NCI-H82 treated with DMSO at 0.1 percent for 48 hours (cell line): ENCODE measurements around the gene FRMD1.

ENCODE experiments used
- DNase-seq: peaks from one replicate; lab custom pipeline; 2025; ENCODE audit not compliant: unreplicated experiment; lab: John Stamatoyannopoulos, UW

FRMD1 gene

DNA sequence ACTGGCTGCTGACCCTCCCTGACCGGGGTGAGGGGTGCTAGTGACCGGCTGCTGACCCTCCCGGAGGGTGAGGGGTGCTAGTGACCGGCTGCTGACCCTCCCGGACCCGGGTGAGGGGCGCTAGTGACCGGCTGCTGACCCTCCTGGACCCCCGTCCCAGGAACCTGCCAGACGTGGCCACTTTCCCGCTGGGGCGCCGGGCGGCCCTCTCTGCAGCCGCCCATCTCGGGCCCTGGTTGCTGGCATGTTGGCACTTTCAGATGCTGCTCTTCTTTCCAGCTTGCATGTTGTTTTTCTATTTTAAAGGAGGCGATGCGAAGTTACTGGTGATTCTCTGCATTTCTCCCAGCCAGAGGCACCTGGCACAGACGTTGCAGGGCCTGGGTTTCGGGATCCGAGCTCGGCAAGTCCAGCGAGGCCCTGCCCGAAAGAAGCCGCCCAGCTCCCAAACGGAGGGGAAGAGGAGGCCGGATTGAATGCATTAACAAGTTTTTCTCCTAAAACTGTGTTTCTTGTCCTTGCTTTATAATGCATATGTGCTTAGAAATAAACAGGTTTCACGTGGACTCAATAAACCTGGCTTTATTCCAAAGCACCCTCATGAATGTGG is 34.4 kb downstream of the FRMD1 start:
- DNase-seq, result no peak

DNA sequence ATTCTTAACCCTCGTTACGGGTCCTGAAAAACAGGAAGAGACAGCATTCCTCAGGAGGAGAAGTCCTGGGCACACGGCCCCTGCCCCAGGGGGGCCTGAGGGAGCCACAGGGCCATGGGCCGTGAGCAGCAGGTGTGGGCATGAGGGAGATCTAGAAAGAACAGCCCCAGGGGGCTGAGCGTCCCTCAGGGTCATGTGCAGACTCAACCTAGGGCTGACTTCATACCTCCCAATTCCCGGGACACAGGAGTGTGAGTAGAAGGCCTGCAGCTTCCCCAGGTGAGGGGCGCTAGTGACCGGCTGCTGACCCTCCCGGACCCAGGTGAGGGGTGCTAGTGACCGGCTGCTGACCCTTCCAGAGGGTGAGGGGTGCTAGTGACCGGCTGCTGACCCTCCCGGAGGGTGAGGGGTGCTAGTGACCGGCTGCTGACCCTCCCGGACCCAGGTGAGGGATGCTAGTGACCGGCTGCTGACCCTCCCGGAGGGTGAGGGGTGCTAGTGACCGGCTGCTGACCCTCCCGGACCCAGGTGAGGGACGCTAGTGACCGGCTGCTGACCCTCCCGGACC is 35.1 kb downstream of the FRMD1 start:
- DNase-seq, result no peak

DNA sequence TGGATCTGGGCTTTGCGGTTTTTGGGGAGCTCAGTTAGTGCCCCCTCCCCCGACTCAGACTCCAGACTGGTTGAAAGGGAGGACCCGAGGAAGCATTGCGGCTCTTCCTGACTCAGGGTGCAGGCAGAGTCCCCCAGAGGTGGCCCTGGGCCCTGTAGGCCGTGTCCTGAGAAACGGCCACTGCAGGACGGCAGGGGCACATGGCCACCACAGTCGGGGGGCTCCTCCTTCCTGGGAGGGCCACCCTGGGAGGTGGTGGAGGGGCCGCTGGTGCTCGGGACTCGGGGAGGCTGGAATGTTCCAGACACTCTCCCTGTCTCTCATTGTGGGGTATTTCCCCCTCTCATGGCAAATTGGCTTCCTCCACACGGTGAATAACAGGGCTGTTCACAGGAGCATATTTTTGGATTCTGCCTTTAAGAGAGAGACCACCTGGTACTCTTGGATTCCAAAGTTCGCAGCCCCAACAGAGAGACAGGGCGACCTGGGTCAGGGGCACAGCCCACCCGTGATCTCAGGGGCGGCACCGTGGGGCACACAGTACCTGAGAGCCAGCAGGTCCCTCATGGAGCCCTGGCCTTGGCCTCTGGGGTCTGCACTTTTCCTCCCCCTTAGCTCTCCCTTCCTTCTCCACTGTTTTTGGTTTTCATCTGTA is 35.7 kb downstream of the FRMD1 start:
- DNase-seq, result no peak

DNA sequence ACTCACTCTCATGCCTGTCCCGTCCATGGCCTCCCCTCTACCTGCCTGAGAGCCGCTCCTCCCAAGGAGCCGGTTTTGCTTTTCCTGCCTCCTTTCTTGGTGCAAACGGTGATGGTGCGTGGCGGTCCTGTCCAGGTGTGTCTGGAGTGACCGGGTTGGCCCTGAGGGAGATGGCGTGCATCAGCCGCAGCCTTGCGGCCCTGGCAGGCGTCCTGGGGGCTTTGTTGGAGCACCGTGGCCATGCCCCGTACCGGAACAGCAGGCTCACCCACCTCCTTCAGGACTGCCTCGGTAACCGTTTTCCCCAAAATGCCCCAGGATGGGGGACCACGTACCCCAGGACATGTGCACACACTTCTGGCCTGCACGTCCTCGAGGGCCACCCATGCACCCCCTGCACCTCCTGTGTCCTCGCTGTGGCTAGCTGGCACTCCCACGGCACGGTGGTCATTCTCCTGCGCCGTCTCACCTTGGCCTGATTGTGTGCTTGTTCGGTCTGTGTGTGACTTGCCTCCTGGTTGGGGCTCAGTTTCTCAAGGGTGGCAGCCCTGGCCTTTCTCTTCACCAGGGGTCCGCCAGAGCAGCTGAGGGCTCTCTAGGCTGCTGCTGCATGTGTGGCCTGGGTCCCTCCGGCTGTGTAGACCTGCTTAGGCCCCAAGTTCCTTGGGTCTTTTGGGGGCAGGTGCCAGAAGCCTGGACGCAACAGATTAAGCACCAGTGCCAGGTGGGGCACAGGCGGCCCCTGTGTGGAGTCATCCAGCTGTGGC is 36.4 kb downstream of the FRMD1 start:
- no peak for DNase-seq

DNA sequence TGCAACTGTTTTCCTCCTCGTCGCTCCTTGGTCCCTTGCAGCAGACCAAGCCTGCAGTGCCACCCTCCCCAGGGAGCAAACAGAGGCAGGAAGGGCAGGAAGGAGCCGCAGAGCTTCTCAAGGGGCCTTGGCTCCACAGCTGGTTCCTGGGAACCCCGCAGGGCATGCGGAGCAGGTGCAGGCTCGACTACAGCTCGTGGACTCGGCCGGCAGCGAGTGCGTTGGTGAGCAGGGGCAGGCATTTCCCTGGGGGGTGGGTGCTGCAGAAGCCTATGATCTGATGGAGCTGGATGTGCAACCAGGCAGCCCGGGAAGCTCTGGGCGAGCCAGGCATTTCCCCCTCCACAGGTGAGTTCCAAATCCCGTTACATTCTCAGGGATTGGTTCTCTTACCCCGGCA is 37.1 kb downstream of the FRMD1 start:
- no peak for DNase-seq

DNA sequence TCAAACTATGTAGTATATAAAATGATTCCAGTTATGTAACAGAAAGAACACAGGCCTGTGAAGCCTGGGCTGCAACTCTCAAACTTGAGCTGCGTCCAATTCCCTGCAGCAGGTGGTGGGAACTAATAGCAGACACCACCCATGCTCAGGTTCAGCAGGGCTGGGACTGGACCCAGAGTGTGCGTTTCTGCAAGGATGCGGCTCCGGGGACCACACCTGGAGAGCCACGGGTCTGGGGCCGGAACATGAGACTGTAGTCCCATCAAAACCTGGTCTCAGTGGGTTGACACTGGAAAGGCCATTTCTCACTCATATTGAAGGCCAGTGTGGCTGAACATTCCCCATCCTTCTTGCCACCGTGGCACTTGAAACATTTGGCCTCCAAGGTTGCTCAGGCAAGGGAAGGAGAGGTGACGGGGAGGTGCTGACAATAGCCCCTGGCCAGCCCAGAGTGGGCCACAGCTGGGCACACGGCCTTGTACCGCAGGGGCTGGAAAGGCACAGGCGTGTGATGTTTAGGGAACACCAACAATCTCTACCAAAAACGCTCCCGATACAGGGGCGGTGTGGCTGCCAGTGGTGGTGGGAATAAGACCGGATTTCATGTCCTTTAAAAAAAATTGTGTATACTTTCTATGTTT is 38.0 kb downstream of the FRMD1 start:
- no peak for DNase-seq

DNA sequence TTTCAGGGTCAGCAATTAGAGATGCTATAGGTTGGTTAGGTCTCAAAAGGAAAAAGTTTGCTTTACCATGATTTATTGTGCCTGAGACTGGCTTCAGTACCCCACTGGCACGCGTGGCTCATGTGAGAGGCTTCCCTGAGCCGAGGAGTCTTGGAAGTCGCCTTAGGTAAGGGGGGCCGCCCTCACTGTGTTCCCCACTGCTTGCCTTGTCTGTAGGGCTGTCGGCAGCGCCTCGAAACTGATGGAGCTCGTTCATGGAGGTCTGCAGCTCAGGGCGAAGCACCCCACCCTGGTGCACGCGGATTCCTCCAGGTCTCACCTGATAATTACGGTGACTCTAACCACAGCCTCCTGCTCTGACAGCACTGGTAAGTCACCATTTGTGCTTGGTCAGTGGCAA is 39.2 kb downstream of the FRMD1 start:
- no peak for DNase-seq

DNA sequence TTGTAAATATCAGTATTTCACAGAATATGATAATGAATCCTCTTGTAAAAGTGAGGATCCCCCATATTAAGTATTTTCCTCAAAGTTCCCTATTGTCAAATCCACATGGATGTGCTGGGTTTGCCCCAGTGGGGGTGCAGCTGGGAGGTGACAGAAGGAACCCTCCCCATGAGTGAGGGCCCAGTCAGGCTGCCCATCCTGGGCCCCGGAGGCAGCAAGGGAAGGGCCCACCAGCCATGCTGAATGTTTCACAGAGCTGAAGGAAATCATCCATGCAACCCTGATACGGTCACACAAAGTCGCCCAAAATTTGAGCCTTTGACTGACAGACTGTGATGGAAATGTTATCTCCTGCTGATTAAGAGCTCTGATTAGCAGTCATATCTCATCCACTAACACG is 39.7 kb downstream of the FRMD1 start:
- no peak for DNase-seq

DNA sequence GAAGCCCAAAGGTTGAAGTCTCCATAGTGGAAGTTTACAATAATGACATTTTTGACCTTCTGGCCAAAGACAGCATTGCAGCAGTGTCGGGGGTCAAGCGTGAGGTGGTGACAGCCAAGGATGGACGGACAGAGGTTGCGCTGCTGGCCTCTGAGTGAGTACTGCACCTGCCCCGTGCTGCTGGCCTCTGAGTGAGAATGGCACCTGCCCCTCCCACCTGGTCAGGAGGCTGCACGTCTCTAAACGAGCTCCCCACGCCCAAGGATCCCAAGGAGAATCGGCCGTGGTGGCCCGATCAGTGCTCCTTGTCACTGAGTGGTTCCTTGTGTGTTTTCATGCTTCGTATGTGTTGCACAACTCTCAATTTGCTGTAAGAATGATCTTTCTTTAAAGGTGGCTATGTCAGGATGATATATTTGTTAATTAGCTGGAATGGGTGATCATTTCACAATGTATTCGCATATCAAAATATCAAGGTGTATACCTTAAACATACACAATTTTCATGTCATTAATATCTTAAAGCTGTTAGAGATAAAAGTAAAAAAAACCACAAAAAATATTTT is 40.4 kb downstream of the FRMD1 start:
- DNase-seq, result no peak

DNA sequence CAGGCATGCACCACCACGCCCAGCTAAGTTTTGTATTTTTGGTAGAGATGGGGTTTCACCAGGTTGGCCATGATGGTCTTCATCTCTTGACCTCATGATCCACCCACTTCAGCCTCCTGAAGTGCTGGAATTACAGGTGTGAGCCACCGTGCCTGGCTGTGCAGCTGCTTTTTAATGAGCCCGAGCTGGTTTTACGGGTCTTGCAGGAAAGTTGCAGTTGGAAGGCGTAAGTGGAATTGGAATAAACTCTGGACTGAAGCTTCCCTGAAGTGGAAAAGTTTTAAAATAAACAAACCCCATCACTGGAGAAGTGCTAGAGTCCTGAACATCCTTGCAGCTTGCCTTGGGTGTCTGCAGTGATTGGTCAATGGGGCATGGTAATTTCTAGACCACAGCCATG is 41.2 kb downstream of the FRMD1 start:
- no peak for DNase-seq

DNA sequence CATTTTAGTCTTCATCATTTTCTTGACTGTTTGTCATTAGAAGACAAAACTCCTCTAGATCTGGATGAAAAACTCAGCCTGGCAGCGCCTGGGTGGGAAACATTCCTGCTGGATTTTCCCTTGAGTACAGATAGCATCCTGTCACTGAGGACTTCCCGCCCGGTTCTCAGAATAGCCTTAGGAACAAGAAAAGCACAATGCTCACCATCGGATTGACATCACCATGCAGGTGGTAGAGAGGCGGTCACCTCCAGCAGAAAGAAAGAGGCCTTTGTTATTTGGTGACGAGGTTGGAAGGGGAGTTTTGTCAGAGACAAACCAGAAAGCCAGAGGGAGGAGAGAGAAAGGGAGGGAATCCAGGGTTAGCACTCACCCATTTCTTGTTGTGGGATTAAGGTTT is 41.8 kb downstream of the FRMD1 start:
- no peak for DNase-seq

DNA sequence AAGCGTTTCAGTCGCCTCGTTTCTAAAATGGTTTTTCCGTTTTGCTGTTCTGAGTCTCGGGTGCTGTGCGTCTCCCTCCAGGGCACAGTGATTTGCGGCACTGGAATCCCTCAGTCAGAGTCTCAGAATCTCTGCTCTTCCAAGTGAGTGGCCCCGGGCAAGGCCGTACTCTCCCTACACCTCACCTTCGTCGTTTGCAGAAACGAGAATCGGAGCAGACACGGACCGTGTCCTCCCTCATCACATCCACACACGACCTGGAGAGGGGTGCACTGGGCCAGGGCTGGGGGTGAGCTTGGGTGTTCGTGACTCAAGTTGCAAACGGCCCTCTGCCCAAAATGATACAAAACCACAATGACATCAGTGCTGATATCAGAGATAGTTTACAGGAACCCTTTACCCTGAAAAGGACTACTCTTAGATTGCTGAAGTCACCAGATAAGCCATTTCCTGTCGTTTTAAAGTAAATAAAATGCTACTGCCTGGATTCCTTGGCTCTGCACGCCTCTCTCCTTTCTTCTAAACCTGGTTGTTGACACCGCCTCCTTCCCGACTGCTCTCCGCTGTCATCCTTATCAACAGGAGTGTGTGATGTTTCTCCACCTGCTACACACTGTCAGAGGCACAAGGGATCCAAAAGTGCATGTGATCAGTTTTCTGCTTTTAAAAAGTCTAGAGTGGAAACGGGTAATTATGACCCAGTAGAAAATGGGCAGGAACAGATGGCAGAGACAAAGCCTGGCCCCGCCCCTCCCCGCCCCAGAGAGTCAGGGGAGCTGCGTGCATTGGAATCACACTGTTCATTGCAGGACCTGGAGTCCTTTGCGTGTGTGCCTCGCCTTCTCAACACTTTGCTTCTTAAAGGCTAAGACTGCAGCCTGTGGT is 43.1 kb downstream of the FRMD1 start:
- DNase-seq, result no peak

DNA sequence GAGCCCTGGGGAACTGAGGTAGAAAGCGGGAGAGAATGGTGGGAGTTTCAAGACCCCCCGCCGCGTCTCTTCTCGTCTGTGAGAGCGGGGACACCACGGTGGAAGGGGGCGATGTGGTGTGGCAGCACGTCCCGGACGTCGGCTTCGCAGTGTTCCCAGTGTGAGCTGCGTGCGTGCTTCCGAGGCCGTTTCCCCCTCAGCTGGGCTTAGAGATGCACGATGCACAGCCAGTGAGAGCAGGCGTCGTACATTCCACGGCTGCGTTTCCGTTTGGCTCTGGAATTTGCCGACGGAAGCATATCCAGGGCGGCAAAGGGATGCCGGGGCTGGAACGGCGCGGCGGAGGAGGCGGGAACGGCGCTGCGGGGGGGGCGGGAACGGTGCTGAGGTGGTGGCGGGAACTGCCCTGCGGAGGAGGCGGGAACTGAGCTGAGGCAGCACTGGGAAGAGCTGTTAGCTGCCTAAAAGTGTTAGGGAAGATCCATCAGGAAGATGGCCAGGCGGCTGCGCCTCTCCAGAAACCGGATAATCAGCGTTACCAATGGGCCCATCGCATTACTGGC is 43.8 kb downstream of the FRMD1 start:
- no peak for DNase-seq

DNA sequence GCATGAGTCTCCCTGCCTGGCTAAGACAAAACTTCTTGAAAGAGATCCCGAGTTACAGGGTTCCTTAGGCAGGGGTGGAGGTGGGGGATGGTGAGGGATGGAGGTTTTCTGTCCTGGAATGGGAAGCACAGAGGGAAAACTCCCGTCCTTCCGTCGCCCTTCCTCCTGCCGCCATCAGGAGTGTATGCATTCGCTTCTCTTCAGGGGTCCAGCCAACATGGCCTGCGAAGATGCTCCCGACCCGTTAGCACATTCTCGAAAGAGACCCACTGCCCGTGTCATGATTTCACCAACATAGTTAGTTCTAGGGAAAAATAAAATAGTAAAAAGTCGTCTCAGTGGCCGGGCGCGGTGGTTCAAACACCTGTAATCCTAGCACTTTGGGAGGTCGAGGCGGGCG is 44.5 kb downstream of the FRMD1 start:
- no peak for DNase-seq

DNA sequence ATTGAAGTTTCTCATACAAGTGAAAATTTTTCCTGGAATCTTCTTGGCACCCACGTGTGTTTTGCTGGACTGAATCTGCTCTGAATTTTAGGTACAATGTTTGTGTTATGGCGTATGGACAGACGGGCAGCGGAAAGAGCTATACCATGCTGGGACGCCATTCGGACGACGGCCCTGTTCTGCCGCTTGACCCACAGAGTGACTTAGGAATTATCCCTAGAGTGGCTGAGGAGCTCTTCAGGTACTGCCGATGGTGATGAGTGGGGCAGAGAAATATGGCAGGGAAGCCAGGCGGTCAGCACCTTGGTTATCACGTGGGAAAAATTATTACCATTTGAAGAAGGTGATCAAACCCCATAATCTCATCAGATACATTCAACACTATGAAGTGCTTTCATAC is 45.2 kb downstream of the FRMD1 start:
- DNase-seq, result no peak

DNA sequence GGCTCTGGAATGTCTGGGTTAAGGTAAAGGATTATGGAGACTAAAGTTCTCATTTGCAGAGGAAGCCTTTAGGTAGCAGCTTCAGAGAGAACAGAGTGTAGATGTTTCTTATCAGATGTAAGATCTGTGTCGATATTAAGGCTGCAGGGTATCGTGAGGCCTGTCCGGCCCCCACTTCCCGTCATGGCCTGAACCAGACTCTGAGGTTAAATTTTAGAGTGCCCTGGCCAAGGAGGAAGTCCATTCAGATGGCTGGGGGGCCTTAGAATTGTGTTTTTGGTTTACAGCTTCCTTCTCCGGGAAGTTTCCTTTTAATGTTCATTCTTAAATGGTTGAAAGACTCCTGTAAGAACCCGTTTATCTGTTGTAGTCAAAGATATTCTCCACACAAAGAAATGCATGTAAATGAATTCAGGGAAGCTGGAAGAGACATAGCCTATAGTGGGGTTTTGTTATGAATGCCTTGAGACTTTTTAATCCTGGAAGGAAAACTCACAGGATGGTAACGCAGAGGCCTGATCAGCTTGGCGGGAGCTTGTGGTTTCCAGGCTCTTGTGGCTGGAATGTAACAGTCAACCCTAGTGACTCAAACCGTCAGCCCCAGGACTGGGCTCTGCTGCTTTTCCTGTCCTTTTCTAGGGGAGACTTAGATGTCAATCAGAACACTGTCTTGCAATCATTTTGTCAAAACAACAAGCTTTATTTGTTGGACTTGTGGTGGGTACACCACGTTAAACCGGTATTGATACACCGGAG is 46.8 kb downstream of the FRMD1 start:
- DNase-seq, result no peak

DNA sequence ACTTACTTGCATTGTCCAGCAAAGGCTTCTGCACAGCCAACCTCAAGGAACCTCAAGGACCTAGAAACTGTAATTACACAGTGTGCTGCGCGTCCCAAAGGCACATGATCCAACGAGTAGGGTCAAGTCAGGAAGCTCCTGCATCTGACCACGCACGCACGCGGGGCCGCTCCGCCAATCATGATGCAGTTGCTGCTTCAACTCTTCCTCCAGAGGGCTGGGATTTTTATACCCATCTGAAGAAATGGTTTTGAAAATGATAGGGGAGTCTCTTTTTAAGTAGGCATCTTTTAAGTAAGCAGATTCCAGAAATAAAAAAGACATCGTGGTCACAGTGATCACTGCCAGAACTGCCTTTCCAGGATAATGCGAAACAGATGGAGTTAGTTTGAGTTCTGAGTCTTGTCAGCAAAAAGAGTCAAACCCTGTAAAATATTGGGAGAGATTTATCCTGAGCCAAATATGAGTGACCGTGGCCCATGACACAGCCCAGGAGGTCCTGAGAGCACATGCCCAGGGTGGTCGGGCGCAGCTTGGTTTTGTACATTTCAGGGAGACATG is 47.5 kb downstream of the FRMD1 start:
- no peak for DNase-seq

DNA sequence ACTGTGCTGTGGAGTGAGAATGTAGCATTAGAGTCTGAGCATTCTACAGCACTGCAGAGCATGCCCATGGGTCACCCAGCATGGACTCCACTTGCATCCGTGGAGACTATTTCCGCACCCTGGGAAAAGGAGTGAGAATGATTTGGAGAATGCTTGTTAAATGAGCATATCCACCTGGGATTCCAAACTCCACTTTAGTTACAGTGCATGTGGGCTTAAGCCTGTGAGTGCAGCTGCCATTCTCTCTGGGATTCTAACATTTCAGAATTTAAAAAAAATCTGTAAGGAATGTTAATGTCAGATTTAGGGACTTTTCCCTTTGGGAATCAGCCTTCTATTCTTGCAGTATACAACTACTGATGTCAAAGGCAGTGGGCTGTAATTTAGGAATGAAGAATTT is 48.1 kb downstream of the FRMD1 start:
- no peak for DNase-seq

DNA sequence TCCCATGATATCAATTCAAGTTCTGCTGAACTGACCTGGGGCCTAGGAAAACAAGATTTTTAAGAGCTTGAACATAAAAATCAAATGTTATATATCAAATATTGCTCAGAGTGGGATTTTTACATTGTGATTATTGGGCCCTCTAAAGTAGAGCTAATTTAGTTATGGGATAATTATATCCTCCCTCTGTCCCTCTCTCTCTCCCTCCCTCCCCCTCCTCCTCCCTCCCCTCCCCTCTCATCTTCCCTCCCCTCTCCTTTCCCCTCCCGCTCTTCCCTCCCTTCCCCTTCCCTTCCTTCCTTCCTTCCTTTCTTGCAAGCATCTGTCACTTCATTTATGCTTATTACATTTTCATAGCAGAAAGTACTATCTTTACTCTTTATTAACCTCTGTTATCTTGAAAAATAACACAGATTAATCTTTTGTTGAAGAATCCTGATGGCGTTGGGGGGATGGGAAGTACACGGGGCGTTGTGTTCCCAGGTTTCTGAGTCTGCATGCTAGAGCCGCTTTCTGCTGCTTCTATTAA is 48.7 kb downstream of the FRMD1 start:
- no peak for DNase-seq
